Activated T-helper 2 cell treated with anti-CD3 and anti-CD28 coated beads, Interferon-gamma antibody, Interleukin-2, Interleukin-4, amounts not matched to agents 10 μg/mL and 5 μg/mL and 100 μg/mL, durations not matched to agents 14 hours and 24 hours and 36 hours (primary cell): ENCODE results near the gene SPATA3. TPM values are rescaled to one million over a fixed set of nuclear protein-coding genes. Genes with fewer than 3 reads are reported as not detected.

Experiments used
- DNase-seq: peaks from one replicate; pipeline ENCODE4 v3.0.0; 2021; ENCODE audit warnings: low spot score
- H3K27ac Mint-ChIP-seq: one replicate; pipeline ENCODE4 v1.8.0; 2021; ENCODE audit warnings: mixed read lengths
- H3K27me3 Mint-ChIP-seq: one replicate; pipeline ENCODE4 v1.8.0; 2021; ENCODE audit warnings: low read depth, mixed read lengths
- H3K36me3 Mint-ChIP-seq: one replicate; pipeline ENCODE4 v1.8.0; 2021; ENCODE audit warnings: low read depth, mixed read lengths
- H3K4me1 Mint-ChIP-seq: one replicate; pipeline ENCODE4 v1.8.0; 2021; ENCODE audit warnings: low read depth, mixed read lengths
- H3K4me3 Mint-ChIP-seq: one replicate; pipeline ENCODE4 v1.8.0; 2021; ENCODE audit warnings: low read depth, mild to moderate bottlenecking, moderate library complexity, mixed read lengths
- H3K9me3 Mint-ChIP-seq: one replicate; pipeline ENCODE4 v1.8.0; 2021; ENCODE audit warnings: mixed read lengths
- intact Hi-C: fragments of 100-400 bp; cut with micrococcal nuclease; formaldehyde crosslinking; loops from one replicate; pipeline ENCODE4 v1.15.1; 2023
- total RNA-seq: library from RNA; stranded (reverse); gene quantifications from 2 replicates; pipeline ENCODE4 v1.2.3, GENCODE V29; 2022

The SPATA3 gene
- total RNA-seq, 1 donor from 2014 or later = not detected

DNA sequence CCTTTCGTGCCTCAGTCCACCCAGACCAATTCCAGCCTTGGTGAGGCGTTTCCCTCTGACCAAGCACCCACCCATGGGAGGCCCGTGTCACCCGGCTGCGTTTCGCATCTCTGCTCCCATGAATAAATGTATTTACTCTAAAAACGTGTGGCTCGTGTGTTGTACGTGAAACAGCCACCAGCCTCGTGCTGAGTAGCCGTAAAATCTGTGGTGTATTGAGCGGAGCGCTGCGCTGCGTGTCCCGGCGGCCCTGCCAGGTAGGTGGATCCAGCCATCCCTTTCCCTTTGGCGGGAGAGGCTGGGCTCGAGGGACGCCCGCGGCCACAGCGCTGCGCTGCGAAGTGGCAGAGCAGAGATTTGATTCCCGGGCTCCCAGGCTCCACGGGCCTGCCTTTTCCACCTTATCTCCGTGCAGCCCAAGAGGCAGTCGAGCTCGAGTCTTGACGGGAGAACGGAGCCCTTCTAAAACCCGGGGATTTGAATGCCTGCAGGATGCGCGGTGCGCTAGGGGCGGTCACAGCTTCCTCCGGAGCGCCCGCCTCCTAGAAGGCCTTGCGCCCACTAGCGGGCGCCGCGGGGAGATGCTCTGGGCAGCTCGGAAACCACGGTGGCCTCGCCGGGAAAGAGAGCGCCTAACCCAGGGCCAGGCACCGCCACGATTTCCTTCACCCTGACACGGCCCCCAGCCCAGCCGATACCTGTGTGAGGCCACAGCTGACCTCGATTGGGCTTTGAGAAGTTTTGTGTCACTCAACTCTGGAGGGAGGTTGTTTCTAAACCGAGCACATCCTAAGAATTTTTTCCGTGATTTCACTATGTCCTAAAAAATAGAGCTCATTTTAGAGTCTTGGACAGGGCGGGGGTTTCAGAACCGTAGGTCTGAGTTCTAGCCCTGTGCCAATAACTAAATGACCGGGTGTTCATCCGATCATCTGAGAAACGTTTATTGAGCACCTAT is 56.9 kb downstream of the SPATA3 start:
- Mint-ChIP-seq H3K36me3 (peaks cover 2% of the 10 kb centered on the region), H3K4me3 (peak overlapping the region; percentile 84), H3K9me3 (no peaks in the 10 kb centered on the region), H3K4me1 (peaks cover 21% of the 10 kb centered on the region), H3K27me3 (peaks cover 16% of the 10 kb centered on the region), H3K27ac (no peak overlapping the region)
- peak; percentile 80 for DNase-seq
- intact Hi-C loops = loop anchor here (2.0 to 10.0 kb wide), 4 partner anchors 150 to 562 kb away; no protein-coding TSS in a partner anchor

DNA sequence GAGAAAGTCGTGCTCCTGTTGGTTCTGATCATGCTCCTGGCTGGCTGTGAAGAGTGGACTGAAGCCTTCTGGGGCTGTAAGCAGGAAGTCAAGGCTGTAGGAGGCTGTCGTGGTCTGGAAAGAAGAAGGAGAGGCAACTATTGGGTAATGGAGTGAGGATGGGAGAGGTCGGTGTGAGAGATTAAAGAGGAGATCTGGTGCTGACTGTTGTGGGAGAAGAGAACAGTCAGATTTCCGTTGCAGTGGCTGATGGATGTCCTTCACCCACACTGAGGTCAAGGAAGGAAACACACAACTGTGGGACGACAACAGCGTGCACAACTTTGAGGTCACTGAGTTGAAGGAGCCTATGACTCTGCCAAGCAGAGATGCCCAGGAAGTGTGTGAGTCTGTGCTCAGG is 57.9 kb downstream of the SPATA3 start:
- Mint-ChIP-seq H3K27me3 (peaks cover 13% of the 10 kb centered on the region), H3K4me3 (no peak overlapping the region), H3K36me3 (peaks cover 8% of the 10 kb centered on the region), H3K9me3 (no peaks in the 10 kb centered on the region), H3K4me1 (peaks cover 32% of the 10 kb centered on the region), H3K27ac (peak overlapping the region; percentile 1)
- intact Hi-C loops = loop anchor here (2.0 to 10.0 kb wide), 4 partner anchors 151 to 561 kb away; no protein-coding TSS in a partner anchor
- DNase-seq = no peak

DNA sequence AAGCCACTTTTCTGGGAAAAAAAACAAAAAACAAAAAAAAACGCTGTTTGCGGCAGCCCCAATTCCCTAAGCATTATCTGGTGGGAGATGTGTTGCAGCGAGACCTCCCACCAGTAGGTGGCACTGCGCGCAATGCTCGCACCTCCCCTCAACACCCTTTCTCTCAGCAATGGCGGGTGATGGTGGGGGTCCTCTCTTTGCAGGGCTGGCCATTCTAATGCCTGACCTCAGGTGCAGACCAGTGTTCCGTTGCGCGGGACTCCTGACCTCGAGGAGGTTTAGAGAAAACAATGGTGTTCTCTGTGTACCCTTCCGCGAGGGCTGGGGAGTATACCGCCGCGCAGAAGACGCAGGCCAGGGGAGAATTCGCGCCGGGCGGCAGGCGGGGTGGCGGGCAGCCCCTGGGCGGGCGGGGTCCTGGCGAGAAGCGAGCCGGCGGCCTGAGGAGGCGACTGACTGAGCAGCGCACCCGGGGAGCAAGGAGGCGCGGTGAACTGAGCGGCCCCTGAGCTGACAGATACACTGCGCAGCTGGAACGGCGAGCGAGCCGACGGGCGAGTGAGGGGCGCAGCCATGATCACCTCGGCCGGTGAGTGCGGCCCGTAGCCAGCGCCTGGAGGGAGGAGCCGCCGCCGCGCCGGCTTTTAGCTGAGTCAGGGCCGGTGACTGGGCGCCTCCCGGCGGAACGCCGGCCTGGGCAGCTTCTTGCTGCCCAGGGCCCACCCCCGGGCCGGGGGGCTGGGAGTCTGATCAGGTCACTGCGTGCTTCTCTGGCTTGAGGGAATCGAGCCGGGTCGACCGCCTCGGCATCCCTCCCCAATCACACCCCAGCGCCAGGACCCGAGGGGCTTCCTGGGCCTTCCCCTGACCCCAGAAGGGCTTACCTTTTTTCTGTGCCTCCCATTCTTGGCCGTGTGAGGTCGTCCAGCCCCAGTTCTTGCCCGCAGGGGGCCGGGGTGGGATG is 60.8 kb downstream of the SPATA3 start, which contains the start of gene PSMD1:
Gene PSMD1 (plus strand): TSS at position 415 of the 964 bp plus-strand sequence. CDS start 159 bp downstream, at position 574.
- peaks cover 48% of the 10 kb centered on the region for H3K4me1 Mint-ChIP-seq
- H3K27me3 Mint-ChIP-seq = peaks cover 2% of the 10 kb centered on the region
- no peaks in the 10 kb centered on the region for H3K9me3 Mint-ChIP-seq
- H3K4me3 Mint-ChIP-seq = peak within 1 kb of the TSS; percentile 97
- H3K36me3 Mint-ChIP-seq = peaks cover 18% of the 10 kb centered on the region
- H3K27ac Mint-ChIP-seq = peak within 1 kb of the TSS; percentile 100
- DNase-seq = peak; percentile 91
- intact Hi-C loops = loop anchor here (10.0 kb wide), 1 partner anchor 558 kb away; no protein-coding TSS in a partner anchor

DNA sequence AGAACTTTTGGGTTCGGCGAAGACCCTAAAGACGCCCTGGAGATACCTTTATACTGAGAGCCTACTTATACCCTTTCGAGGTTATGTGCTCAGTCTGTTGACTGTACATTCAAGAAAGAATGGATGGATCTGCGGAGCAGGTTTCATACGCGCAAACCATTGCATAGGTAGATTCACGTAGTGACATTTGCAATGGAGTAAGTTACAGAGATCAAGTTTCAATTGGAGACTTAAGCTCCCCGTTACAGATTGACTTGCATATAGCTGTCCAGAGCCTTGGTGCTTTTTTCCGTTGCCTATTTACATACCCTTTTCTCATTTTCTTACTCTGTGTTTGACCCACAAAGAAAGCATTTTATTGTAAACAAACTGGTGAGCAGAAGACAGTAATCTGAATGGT is 61.7 kb downstream of the SPATA3 start:
- H3K9me3 Mint-ChIP-seq = no peaks in the 10 kb centered on the region
- peaks cover 26% of the 10 kb centered on the region for H3K36me3 Mint-ChIP-seq
- H3K4me1 Mint-ChIP-seq = peaks cover 56% of the 10 kb centered on the region
- H3K27me3 Mint-ChIP-seq = peaks cover 2% of the 10 kb centered on the region
- peak overlapping the region; percentile 97 for H3K4me3 Mint-ChIP-seq
- intact Hi-C loops = loop anchor here (10.0 kb wide), 1 partner anchor 557 kb away; no protein-coding TSS in a partner anchor
- H3K27ac Mint-ChIP-seq = peak overlapping the region; percentile 67
- no peak for DNase-seq

Other genes with a start within 250 kb of the SPATA3 start
- gene ITM2C, start 131.2 kb upstream of the SPATA3 start, total RNA-seq = 13.3 and 15.8 TPM in 2 replicates
- gene GPR55, start 70.9 kb upstream of the SPATA3 start, total RNA-seq = 0.57 and 0.78 TPM in 2 replicates
- 0.32 and 0.96 TPM in 2 replicates for gene C2orf72, start 41.4 kb downstream of the SPATA3 start, total RNA-seq
- 180 and 194 TPM in 2 replicates for gene PSMD1, start 60.7 kb downstream of the SPATA3 start, total RNA-seq
- not detected in 2 replicates for gene HTR2B, start 128.9 kb downstream of the SPATA3 start, total RNA-seq
- gene ARMC9, start 202.5 kb downstream of the SPATA3 start, total RNA-seq = 2.5 and 3.3 TPM in 2 replicates